SK-N-SH treated with all-trans-retinoic acid at 6 μM for 48 hours (cell line): ENCODE results near the gene NCOA4.
"Not testable (repeated sequence)": the region's sequence is repeated elsewhere in the genome, so short reads cannot be mapped to it uniquely, and the experiment has no call there.

Source experiments
- ATAC-seq: fragments of 200-7000 bp; cut with Tn5 transposase; 3 replicates; pipeline ENCODE4 v1.9.1; 2020; ENCODE audit warnings: mild to moderate bottlenecking, moderate library complexity
- ARNTL ChIP-seq: fragments of 450-650 bp; formaldehyde crosslinking; IDR thresholded peaks from 2 replicates; pipeline ENCODE4 v1.5.0; 2020; ENCODE audit warnings: low read depth, mild to moderate bottlenecking, moderate library complexity, borderline replicate concordance
- BACH2 ChIP-seq: fragments of 250-450 bp; sonication (Bioruptor Pico); IDR thresholded peaks from 2 replicates; pipeline ENCODE4 v1.9.0; 2021; ENCODE audit warnings: mild to moderate bottlenecking, borderline replicate concordance
- CSDC2 ChIP-seq: fragments of 250-450 bp; sonication (Bioruptor Pico); IDR thresholded peaks from 2 replicates; pipeline ENCODE4 v1.5.0; 2020; ENCODE audit warnings: mild to moderate bottlenecking, moderate library complexity
- CSRNP3 ChIP-seq: fragments of 250-450 bp; sonication (Bioruptor Pico); IDR thresholded peaks from 2 replicates; pipeline ENCODE4 v1.5.1; 2021; ENCODE audit warnings: mild to moderate bottlenecking, moderate library complexity
- ESRRG ChIP-seq: fragments of 250-450 bp; sonication (Bioruptor Pico); IDR thresholded peaks from 2 replicates; pipeline ENCODE4 v1.6.1; 2021; ENCODE audit warnings: mild to moderate bottlenecking
- GLIS3 ChIP-seq: fragments of 250-450 bp; sonication (Bioruptor Pico); IDR thresholded peaks from 2 replicates; pipeline ENCODE4 v1.5.0; 2020; ENCODE audit warnings: mild to moderate bottlenecking, moderate library complexity
- ISL1 ChIP-seq: fragments of 250-450 bp; sonication (Bioruptor Pico); IDR thresholded peaks from 2 replicates; pipeline ENCODE4 v2.1.2; 2022; ENCODE audit warnings: mild to moderate bottlenecking, moderate library complexity
- PATZ1 ChIP-seq: fragments of 250-450 bp; sonication (Bioruptor Pico); IDR thresholded peaks from 2 replicates; pipeline ENCODE4 v1.8.0; 2020; ENCODE audit warnings: mild to moderate bottlenecking, moderate library complexity, borderline replicate concordance
- PPARA ChIP-seq: fragments of 250-450 bp; sonication (Bioruptor Pico); IDR thresholded peaks from 2 replicates; pipeline ENCODE4 v1.5.0; 2020; ENCODE audit warnings: mild to moderate bottlenecking, borderline replicate concordance
- RARB ChIP-seq: fragments of 250-450 bp; sonication (Bioruptor Pico); IDR thresholded peaks from 2 replicates; pipeline ENCODE4 v1.8.0; 2021; ENCODE audit warnings: mild to moderate bottlenecking, moderate library complexity
- TCF4 ChIP-seq: fragments of 250-450 bp; sonication (Bioruptor Pico); IDR thresholded peaks from 2 replicates; pipeline ENCODE4 v1.8.0; 2021; ENCODE audit warnings: mild to moderate bottlenecking, moderate library complexity, borderline replicate concordance
- TOX ChIP-seq: fragments of 250-450 bp; sonication (Bioruptor Pico); IDR thresholded peaks from 2 replicates; pipeline ENCODE4 v1.8.0; 2021; ENCODE audit warnings: mild to moderate bottlenecking, moderate library complexity, borderline replicate concordance
- TSHZ2 ChIP-seq: fragments of 250-450 bp; sonication (Bioruptor Pico); IDR thresholded peaks from 2 replicates; pipeline ENCODE4 v1.5.0; 2020; ENCODE audit warnings: mild to moderate bottlenecking, moderate library complexity
- ZC3H10 ChIP-seq: fragments of 250-450 bp; sonication (Bioruptor Pico); IDR thresholded peaks from 2 replicates; pipeline ENCODE4 v1.5.1; 2021; ENCODE audit warnings: mild to moderate bottlenecking, moderate library complexity
- ZFP3 ChIP-seq: fragments of 250-450 bp; sonication (Bioruptor Pico); IDR thresholded peaks from 2 replicates; pipeline ENCODE4 v1.5.0; 2020; ENCODE audit warnings: mild to moderate bottlenecking, moderate library complexity
- ZFP30 ChIP-seq: fragments of 450-650 bp; formaldehyde crosslinking; IDR thresholded peaks from 2 replicates; pipeline ENCODE4 v1.5.0; 2022; ENCODE audit warnings: mild to moderate bottlenecking, moderate library complexity
- ZNF565 ChIP-seq: fragments of 450-650 bp; formaldehyde crosslinking; conservative IDR thresholded peaks from 2 replicates; pipeline ENCODE4 v1.5.0; 2020; ENCODE audit warnings: low read depth, mild to moderate bottlenecking, moderate library complexity
- ZNF70 ChIP-seq: fragments of 450-650 bp; formaldehyde crosslinking; IDR thresholded peaks from 2 replicates; pipeline ENCODE4 v1.5.0; 2020; ENCODE audit warnings: mild to moderate bottlenecking, moderate library complexity
- ZNF8 ChIP-seq: fragments of 450-650 bp; formaldehyde crosslinking; IDR thresholded peaks from 2 replicates; pipeline ENCODE4 v1.5.0; 2020; ENCODE audit warnings: mild to moderate bottlenecking, moderate library complexity
- TF ChIP-seq, protein P1 (sequence below): fragments of 250-450 bp; sonication (Bioruptor Pico); IDR thresholded peaks from 2 replicates; pipeline ENCODE4 v1.5.1; 2020; ENCODE audit warnings: low read depth, mild to moderate bottlenecking, moderate library complexity
- TF ChIP-seq, protein P2 (sequence below): fragments of 250-450 bp; sonication (Bioruptor Pico); IDR thresholded peaks from 2 replicates; pipeline ENCODE4 v1.8.0; 2021; ENCODE audit warnings: low read depth, mild to moderate bottlenecking, moderate library complexity, borderline replicate concordance

NCOA4 gene

GRCh38 chr10:46060706-46061105, 30.3 kb upstream of the NCOA4 start (continued):
- TF ChIP-seq, protein P1, sequence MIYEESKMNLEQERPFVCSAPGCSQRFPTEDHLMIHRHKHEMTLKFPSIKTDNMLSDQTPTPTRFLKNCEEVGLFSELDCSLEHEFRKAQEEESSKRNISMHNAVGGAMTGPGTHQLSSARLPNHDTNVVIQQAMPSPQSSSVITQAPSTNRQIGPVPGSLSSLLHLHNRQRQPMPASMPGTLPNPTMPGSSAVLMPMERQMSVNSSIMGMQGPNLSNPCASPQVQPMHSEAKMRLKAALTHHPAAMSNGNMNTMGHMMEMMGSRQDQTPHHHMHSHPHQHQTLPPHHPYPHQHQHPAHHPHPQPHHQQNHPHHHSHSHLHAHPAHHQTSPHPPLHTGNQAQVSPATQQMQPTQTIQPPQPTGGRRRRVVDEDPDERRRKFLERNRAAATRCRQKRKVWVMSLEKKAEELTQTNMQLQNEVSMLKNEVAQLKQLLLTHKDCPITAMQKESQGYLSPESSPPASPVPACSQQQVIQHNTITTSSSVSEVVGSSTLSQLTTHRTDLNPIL (CRISPR knock-in tag) = no peak
- no peak for TF ChIP-seq ARNTL (CRISPR knock-in tag)
- TF ChIP-seq, protein P2, sequence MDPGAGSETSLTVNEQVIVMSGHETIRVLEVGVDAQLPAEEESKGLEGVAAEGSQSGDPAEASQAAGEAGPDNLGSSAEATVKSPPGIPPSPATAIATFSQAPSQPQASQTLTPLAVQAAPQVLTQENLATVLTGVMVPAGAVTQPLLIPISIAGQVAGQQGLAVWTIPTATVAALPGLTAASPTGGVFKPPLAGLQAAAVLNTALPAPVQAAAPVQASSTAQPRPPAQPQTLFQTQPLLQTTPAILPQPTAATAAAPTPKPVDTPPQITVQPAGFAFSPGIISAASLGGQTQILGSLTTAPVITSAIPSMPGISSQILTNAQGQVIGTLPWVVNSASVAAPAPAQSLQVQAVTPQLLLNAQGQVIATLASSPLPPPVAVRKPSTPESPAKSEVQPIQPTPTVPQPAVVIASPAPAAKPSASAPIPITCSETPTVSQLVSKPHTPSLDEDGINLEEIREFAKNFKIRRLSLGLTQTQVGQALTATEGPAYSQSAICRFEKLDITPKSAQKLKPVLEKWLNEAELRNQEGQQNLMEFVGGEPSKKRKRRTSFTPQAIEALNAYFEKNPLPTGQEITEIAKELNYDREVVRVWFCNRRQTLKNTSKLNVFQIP (CRISPR knock-in tag) = no peak
- no peak for TF ChIP-seq BACH2 (CRISPR knock-in tag)
- TF ChIP-seq CSRNP3 (CRISPR knock-in tag) = no peak
- TF ChIP-seq ZNF8 (CRISPR knock-in tag) = no peak
- no peak for TF ChIP-seq ISL1
- no peak for TF ChIP-seq CSDC2

DNA sequence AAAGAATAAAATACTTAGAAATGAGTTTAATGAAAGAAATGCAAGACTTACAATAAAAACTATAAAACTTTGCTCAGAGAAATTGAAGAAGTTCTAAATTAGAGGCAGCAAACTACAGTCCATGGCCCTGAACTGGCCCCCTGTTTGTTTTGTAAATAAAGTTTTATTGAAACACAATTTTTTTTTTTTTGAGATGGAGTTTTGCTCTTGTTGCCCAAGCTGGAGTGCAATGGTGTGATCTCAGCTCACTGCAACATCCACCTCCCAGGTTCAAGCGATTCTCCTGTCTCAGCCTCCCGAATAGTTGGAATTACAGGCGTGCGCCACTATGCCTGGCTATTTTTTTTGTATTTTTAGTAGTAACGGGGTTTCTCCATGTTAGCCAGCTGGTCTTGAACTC, 27.5 kb upstream of the NCOA4 start:
- ATAC-seq = not testable (repeated sequence)

DNA sequence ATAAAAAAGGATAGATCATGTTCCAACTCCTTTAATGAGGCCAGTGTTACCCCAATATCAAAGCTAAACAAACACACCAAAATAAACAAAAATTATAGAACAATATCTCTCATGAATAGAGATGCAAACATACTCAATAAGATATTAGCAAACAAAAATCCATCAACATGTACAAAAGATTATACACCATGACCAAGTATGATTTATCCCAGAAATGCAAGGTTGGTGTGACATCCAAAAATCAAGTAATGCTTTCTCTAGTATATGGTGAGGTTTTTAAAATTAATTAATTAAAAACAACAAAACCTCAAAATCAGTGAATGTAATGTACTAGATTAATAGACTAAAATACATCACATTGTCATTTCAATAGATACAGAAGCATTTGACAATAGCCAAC, 26.6 kb upstream of the NCOA4 start:
- TF ChIP-seq ZNF565 (CRISPR knock-in tag) = no peak
- no peak for TF ChIP-seq ISL1
- no peak for TF ChIP-seq GLIS3
- no peak for TF ChIP-seq ZNF8 (CRISPR knock-in tag)
- TF ChIP-seq TOX (CRISPR knock-in tag) = no peak
- TF ChIP-seq, protein P2 (CRISPR knock-in tag) = no peak
- TF ChIP-seq CSRNP3 (CRISPR knock-in tag) = no peak
- TF ChIP-seq CSDC2 = no peak
- no peak for TF ChIP-seq ZC3H10 (CRISPR knock-in tag)
- no peak for TF ChIP-seq PATZ1 (CRISPR knock-in tag)
- no peak for ATAC-seq

DNA sequence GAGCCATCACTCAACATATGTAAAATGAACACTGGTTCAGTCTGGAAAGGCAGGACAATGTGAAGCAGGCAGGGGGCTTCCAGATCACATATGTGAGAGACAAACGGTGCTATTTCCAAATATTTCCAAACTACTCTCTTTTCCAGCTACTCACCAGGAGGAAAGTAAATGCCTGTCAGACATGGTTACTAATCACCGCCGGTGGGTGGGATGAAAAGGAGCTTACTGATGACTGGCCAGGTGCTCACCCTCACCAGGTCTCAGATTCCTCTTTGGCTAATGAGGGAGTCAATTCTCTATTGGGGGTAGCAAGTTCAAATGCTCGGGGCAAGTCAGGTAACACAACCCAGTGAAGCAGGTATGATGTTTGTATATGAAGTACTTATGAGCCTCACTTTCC, 25.3 kb upstream of the NCOA4 start:
- TF ChIP-seq BACH2 (CRISPR knock-in tag) (no peak), ZFP3 (CRISPR knock-in tag) (no peak), ARNTL (CRISPR knock-in tag) (no peak), ZNF565 (CRISPR knock-in tag) (no peak), ZC3H10 (CRISPR knock-in tag) (no peak), PPARA (CRISPR knock-in tag) (no peak), TCF4 (CRISPR knock-in tag) (no peak), CSRNP3 (CRISPR knock-in tag) (no peak), ZNF70 (CRISPR knock-in tag) (no peak), ISL1 (no peak), TSHZ2 (no peak), ESRRG (CRISPR knock-in tag) (no peak), ZFP30 (CRISPR knock-in tag) (no peak), RARB (CRISPR knock-in tag) (no peak)
- ATAC-seq = no peak
